HepG2 (cell line): ENCODE data around the gene STK32C. TPM values are rescaled to one million over a fixed set of nuclear protein-coding genes. Genes with fewer than 3 reads are reported as not detected.

ENCODE experiments used
- ATAC-seq: fragments of 200-7000 bp; cut with Tn5 transposase; 3 replicates; pipeline ENCODE4 v1.9.1; 2020; ENCODE audit warnings: mild to moderate bottlenecking, moderate library complexity
- BruUV-seq: library from RNA; stranded (reverse); fragments of 400-500 nt; replicated peaks from 2 replicates; lab custom pipeline; 2021; lab: Mats Ljungman, UMichigan
- CTCF ChIA-PET: fragments of 300-600 bp; formaldehyde crosslinking; extraction: SDS; loops from one replicate; lab custom pipeline; 2021; ENCODE audit warnings: low total read pairs, inconsistent platforms, low intra/inter-chr PET ratio; lab: Yijun Ruan, JAX
- POLR2A ChIA-PET: fragments of 350-600 bp; sonication (Branson Sonifier 250); formaldehyde crosslinking; loops from one replicate; lab custom pipeline; 2020; ENCODE audit warnings: antibody characterized with exemption, inconsistent platforms; lab: Yijun Ruan, JAX
- DNase-seq: peaks from one replicate; pipeline ENCODE4 v3.0.0-alpha.2; 2015; ENCODE audit warnings: low spot score
- FAIRE-seq: peaks from 3 replicates; lab custom pipeline; 2011; peaks lifted over from hg19 to GRCh38; lab: Jason Lieb, UNC
- H2AFZ ChIP-seq: one replicate; pipeline ENCODE4 v1.6.1; 2011; ENCODE audit warnings: low read length, inconsistent platforms
- H3K27ac ChIP-seq: fragments of 300-600 bp; 3 replicates; pipeline ENCODE4 v1.8.0; 2011; ENCODE audit warnings: mixed run types, mild to moderate bottlenecking, mixed read lengths, low read length, inconsistent platforms; ENCODE audit not compliant: insufficient read depth; ENCODE audit errors: extremely low read length
- H3K27me3 ChIP-seq, 2 experiments: fragments of 200-600 bp in 1 of 2; 2 replicates in 1 of 2; 3 replicates in 1 of 2; pipeline versions ENCODE4 v1.6.0 to v1.8.0; 2011; ENCODE audit warnings: low read length in 2 of 2, mild to moderate bottlenecking in 2 of 2, moderate library complexity in 2 of 2, inconsistent platforms in 1 of 2; ENCODE audit not compliant: insufficient read depth in 2 of 2, control insufficient read depth in 1 of 2
- H3K36me3 ChIP-seq, 2 experiments: fragments of 200-600 bp in 1 of 2; replicated peaks in 1 of 2; 2 replicates in 1 of 2; 3 replicates in 1 of 2; pipeline versions ENCODE4 v1.5.1 to v1.8.0; 2011; ENCODE audit warnings: low read length in 2 of 2, inconsistent platforms in 1 of 2; ENCODE audit not compliant: insufficient read depth in 2 of 2, control insufficient read depth in 1 of 2
- H3K4me1 ChIP-seq: 2 replicates; pipeline ENCODE4 v1.5.1; 2012; ENCODE audit warnings: low read length, inconsistent platforms; ENCODE audit not compliant: insufficient read depth
- H3K4me2 ChIP-seq: 2 replicates; pipeline ENCODE4 v1.6.0; 2011; ENCODE audit warnings: low read depth, low read length, inconsistent platforms
- H3K4me3 ChIP-seq, 3 experiments: fragments of 200-600 bp in 1 of 3; sonication (generic), shearing (Covaris generic) in 1 of 3; replicated peaks in 1 of 3; 2 replicates each; pipeline ENCODE4 v1.5.1; 2011 to 2016; ENCODE audit warnings: low read length in 3 of 3, inconsistent platforms in 2 of 3, low read depth in 2 of 3, mild to moderate bottlenecking in 2 of 3, control low read depth in 1 of 3, mixed read lengths in 1 of 3; ENCODE audit not compliant: insufficient read depth in 1 of 3
- H3K79me2 ChIP-seq: one replicate; pipeline ENCODE4 v1.6.1; 2011; ENCODE audit warnings: low read length, inconsistent platforms; ENCODE audit not compliant: insufficient read depth
- H3K9ac ChIP-seq: 2 replicates; pipeline ENCODE4 v1.6.0; 2011; ENCODE audit warnings: mild to moderate bottlenecking, low read depth, low read length, inconsistent platforms; ENCODE audit not compliant: insufficient read depth
- H3K9me3 ChIP-seq: 2 replicates; pipeline ENCODE4 v1.5.1; 2012; ENCODE audit warnings: mild to moderate bottlenecking, low read length
- H4K20me1 ChIP-seq: 2 replicates; pipeline ENCODE4 v1.6.0; 2011; ENCODE audit warnings: inconsistent platforms, mild to moderate bottlenecking, low read length, moderate library complexity; ENCODE audit not compliant: insufficient read depth
- HNF1A ChIP-seq, 2 experiments: sonication (generic) in 1 of 2; formaldehyde crosslinking in 1 of 2; IDR thresholded peaks; 2 replicates each; pipeline versions ENCODE4 v1.4.0 to v1.6.1; 2016 to 2020; ENCODE audit warnings: borderline replicate concordance in 1 of 2, low read depth in 1 of 2, mild to moderate bottlenecking in 1 of 2, missing genetic modification reagents in 1 of 2
- MEIS1 ChIP-seq: sonication (generic); formaldehyde crosslinking; IDR thresholded peaks from 2 replicates; pipeline ENCODE4 v1.9.0; 2021; ENCODE audit warnings: mild to moderate bottlenecking, missing genetic modification reagents, moderate library complexity, borderline replicate concordance
- PHF5A ChIP-seq: IDR thresholded peaks from one replicate; pipeline ENCODE4 v1.6.1; 2018; ENCODE audit warnings: low read depth, missing genetic modification reagents; ENCODE audit not compliant: unreplicated experiment
- PRDM15 ChIP-seq: sonication (generic); formaldehyde crosslinking; IDR thresholded peaks from 2 replicates; pipeline ENCODE4 v1.4.0; 2020; ENCODE audit warnings: missing genetic modification reagents
- PRPF4 ChIP-seq: fragments of 200-400 bp; formaldehyde crosslinking; IDR thresholded peaks from 2 replicates; pipeline ENCODE4 v1.6.1; 2016; ENCODE audit warnings: low read length, low read depth; ENCODE audit not compliant: poor library complexity, severe bottlenecking
- ZBTB4 ChIP-seq: sonication (generic); formaldehyde crosslinking; IDR thresholded peaks from 2 replicates; pipeline ENCODE4 v1.4.0; 2020; ENCODE audit warnings: missing genetic modification reagents, mild to moderate bottlenecking, borderline replicate concordance
- ZUFSP ChIP-seq: sonication (generic); formaldehyde crosslinking; IDR thresholded peaks from 2 replicates; pipeline ENCODE4 v1.9.0; 2021; ENCODE audit warnings: missing genetic modification reagents, mild to moderate bottlenecking, borderline replicate concordance
- WGBS: methylation state at CpG from one replicate; pipeline ENCODE4 v1.1.6; 2017; ENCODE audit warnings: low lambda C conversion rate; 5-methylcytosine and 5-hydroxymethylcytosine counted together
- in situ Hi-C: cut with HindIII; loops from 2 replicates; pipeline ENCODE4 v1.10.0; 2017; ENCODE audit warnings: low pct_unique_long_range_greater_than_20kb; ENCODE audit not compliant: extremely low pct_ligation_motif_present
- intact Hi-C: fragments of 100-400 bp; cut with micrococcal nuclease; formaldehyde crosslinking; loops from one replicate; pipeline ENCODE4 v1.10.0; 2022; ENCODE audit not compliant: unreplicated experiment
- polyA plus RNA-seq, 8 experiments: library from polyadenylated mRNA; depleted of rRNA in 3 of 8; stranded (reverse) in 7 of 8; unstranded in 1 of 8; fragments of >200 nt; fragmentation: Illumina TruSeq in 4 of 8; extraction: Trizol in 4 of 8; gene quantifications; 2 replicates each; pipeline versions ENCODE4 v1.2.1 to v1.2.3, GENCODE V29; 2011 to 2016; ENCODE audit warnings: low read depth in 4 of 8, missing spikeins in 1 of 8, mixed read lengths in 1 of 8; ENCODE audit not compliant: insufficient read depth in 1 of 8
- total RNA-seq, 5 experiments: library from RNA; depleted of rRNA; stranded (reverse); fragments of >200 nt; fragmentation: Illumina TruSeq; extraction: Trizol; gene quantifications; 2 replicates each; pipeline ENCODE4 v1.2.3, GENCODE V29; 2016; ENCODE audit warnings: low read depth in 1 of 5

The STK32C gene
- total and polyA plus RNA-seq, 2 of the 13 experiments (the other 11 are each of a cell fraction or from before 2014, with no cell fraction given): 10.9 to 19.4 TPM

- no peaks in the 10 kb centered on the region for H3K79me2 ChIP-seq
- 28% methylated on average over 21 of the region's 30 CpGs for WGBS
- no peak overlapping the region for H3K4me2 ChIP-seq
- no peak for FAIRE-seq
- ChIA-PET POLR2A (no interaction called here), CTCF (no interaction called here)
- no peaks in the 10 kb centered on the region for H3K4me1 ChIP-seq
- BruUV-seq: no TSS peak
- intact Hi-C loops: no loop called here
- no peak for DNase-seq
- H3K9me3 ChIP-seq: no peaks in the 10 kb centered on the region
- in situ Hi-C loops: no loop called here
- no peaks in the 10 kb centered on the region for H4K20me1 ChIP-seq
- peaks cover 4 to 7% of the 10 kb centered on the region in 2 experiments; a peak in 4 of 5 replicates for H3K27me3 ChIP-seq
- no peak overlapping the region for H2AFZ ChIP-seq
- no peaks in the 10 kb centered on the region for H3K36me3 ChIP-seq
- no peak overlapping the region for H3K27ac ChIP-seq
- ATAC-seq: no peak
- H3K4me3 ChIP-seq: no peak overlapping the region
- H3K9ac ChIP-seq: no peak overlapping the region
- TF ChIP-seq PHF5A (CRISPR knock-in tag): no peak
- no peak for TF ChIP-seq ZUFSP (CRISPR knock-in tag)
- no peak for TF ChIP-seq PRPF4
- no peak for TF ChIP-seq PRDM15 (CRISPR knock-in tag)
- no peak for TF ChIP-seq ZBTB4 (CRISPR knock-in tag)
- TF ChIP-seq MEIS1 (CRISPR knock-in tag): no peak
- TF ChIP-seq HNF1A (IDR thresholded peaks at IDR 0.05; ENCODE audit: low read depth): no peak
- TF ChIP-seq HNF1A (CRISPR knock-in tag; IDR thresholded peaks at IDR 0.05; ENCODE audit: borderline replicate concordance): no peak
Measured at GRCh38 chr10:132196178-132197113, 111.3 kb downstream of the STK32C start.
